Inflammatory macrophage (primary cell): ENCODE results near the gene KLF2.
"Not testable (repeated sequence)": the region's sequence is repeated elsewhere in the genome, so short reads cannot be mapped to it uniquely, and the experiment has no call there.

Experiments
- DNase-seq, 2 donors: peaks; one replicate each; pipeline ENCODE4 v3.0.0-alpha.2; 2020 to 2022

Gene KLF2

GRCh38 chr19:16338470-16339360 is 14.1 kb downstream of the KLF2 start:
- peak; percentile 47 to 58 for DNase-seq

- no peak for DNase-seq
Measured at GRCh38 chr19:16339361-16339725, 14.7 kb downstream of the KLF2 start.

- no peak for DNase-seq
Measured at GRCh38 chr19:16340092-16340491, 15.5 kb downstream of the KLF2 start.

GRCh38 chr19:16340654-16341053 is 16.0 kb downstream of the KLF2 start:
- no peak for DNase-seq

GRCh38 chr19:16342002-16342715 is 17.5 kb downstream of the KLF2 start:
- peak; percentile 66 to 81 for DNase-seq

GRCh38 chr19:16343156-16343555 is 18.5 kb downstream of the KLF2 start:
- DNase-seq, result peak in 1 of 2 donors; percentile 39

- no peak for DNase-seq
Measured at GRCh38 chr19:16345457-16345856, 20.8 kb downstream of the KLF2 start.

- DNase-seq, result not testable (repeated sequence)
Measured at GRCh38 chr19:16347099-16347498, 22.5 kb downstream of the KLF2 start.

GRCh38 chr19:16347706-16348105 is 23.1 kb downstream of the KLF2 start:
- no peak for DNase-seq

- no peak for DNase-seq
Measured at GRCh38 chr19:16349551-16350152, 25.0 kb downstream of the KLF2 start.

GRCh38 chr19:16351133-16351809 is 26.6 kb downstream of the KLF2 start:
- DNase-seq, result no peak

- DNase-seq, result peak; percentile 62 to 73
Measured at GRCh38 chr19:16355293-16356043, 30.8 kb downstream of the KLF2 start.

GRCh38 chr19:16358456-16358855 is 33.8 kb downstream of the KLF2 start:
- DNase-seq, result no peak

- DNase-seq, result no peak
Measured at GRCh38 chr19:16359074-16359473, 34.4 kb downstream of the KLF2 start.

GRCh38 chr19:16359964-16360363 is 35.3 kb downstream of the KLF2 start:
- DNase-seq, result no peak

- no peak for DNase-seq
Measured at GRCh38 chr19:16360738-16361137, 36.1 kb downstream of the KLF2 start.

- DNase-seq, result no peak
Measured at GRCh38 chr19:16361254-16361653, 36.6 kb downstream of the KLF2 start.

- no peak for DNase-seq
Measured at GRCh38 chr19:16361926-16362325, 37.3 kb downstream of the KLF2 start.

- DNase-seq, result no peak
Measured at GRCh38 chr19:16363133-16363851, 38.7 kb downstream of the KLF2 start.

GRCh38 chr19:16363852-16364230 is 39.2 kb downstream of the KLF2 start:
- no peak for DNase-seq

GRCh38 chr19:16364231-16364865 is 39.7 kb downstream of the KLF2 start:
- no peak for DNase-seq
